Measurements from ENCODE around the gene CARD19. TPM values are rescaled to one million over a fixed set of nuclear protein-coding genes. Genes with fewer than 3 reads are reported as not detected.

Gene CARD19
- total RNA-seq, 1 experiment from 2014 or later, result 11.4 TPM

- POLR2A ChIA-PET, result no interaction called here
- no peaks in the 10 kb centered on the region for H3K27me3 Mint-ChIP-seq (ENCODE audit: insufficient read depth, unreplicated experiment)
- H3K27me3 ChIP-seq (replicated peaks; ENCODE audit: control insufficient read depth, insufficient read depth, low read length), result no peaks in the 10 kb centered on the region
- H3K27ac Mint-ChIP-seq (ENCODE audit: unreplicated experiment), result peak overlapping the region; percentile 3
- H3K4me1 Mint-ChIP-seq (ENCODE audit: low read depth, unreplicated experiment), result no peaks in the 10 kb centered on the region
- no TSS peak for BruUV-seq (replicated peaks)
- no peaks in the 10 kb centered on the region for H3K9me3 Mint-ChIP-seq (ENCODE audit: unreplicated experiment)
- H3K36me3 ChIP-seq (ENCODE audit: control insufficient read depth, insufficient read depth, low read length), result no peaks in the 10 kb centered on the region
- no peak for DNase-seq
- intact Hi-C loops (cut with micrococcal nuclease; ENCODE audit: unreplicated experiment), result no loop called here
- CTCF ChIA-PET, result no interaction called here
- H3K9me3 ChIP-seq, result no peaks in the 10 kb centered on the region
- H3K36me3 Mint-ChIP-seq (ENCODE audit: insufficient read depth, unreplicated experiment), result no peaks in the 10 kb centered on the region
- TF ChIP-seq CTCF (IDR thresholded peaks at IDR 0.05; ENCODE audit: insufficient read depth in 1 of 2, low read depth in 1 of 2, low read length in 1 of 2, severe bottlenecking in 1 of 2, unreplicated experiment in 1 of 2), result no peak
- H3K4me1 ChIP-seq, result no peaks in the 10 kb centered on the region
- no peak overlapping the region for H3K4me3 Mint-ChIP-seq (ENCODE audit: unreplicated experiment)
- no peak overlapping the region for H3K4me3 ChIP-seq (ENCODE audit: low read depth, low read length)
Measured at GRCh38 chr9:93110311-93110855, 14.4 kb downstream of the CARD19 start.

- Mint-ChIP-seq H3K4me3 (ENCODE audit: unreplicated experiment) (no peak overlapping the region), H3K27ac (ENCODE audit: unreplicated experiment) (peak overlapping the region; percentile 3), H3K9me3 (ENCODE audit: unreplicated experiment) (no peaks in the 10 kb centered on the region), H3K4me1 (ENCODE audit: low read depth, unreplicated experiment) (no peaks in the 10 kb centered on the region), H3K27me3 (ENCODE audit: insufficient read depth, unreplicated experiment) (no peaks in the 10 kb centered on the region), H3K36me3 (ENCODE audit: insufficient read depth, unreplicated experiment) (no peaks in the 10 kb centered on the region)
- ChIA-PET CTCF (no interaction called here), POLR2A (no interaction called here)
- no TSS peak for BruUV-seq (replicated peaks)
- no peak overlapping the region for H3K4me3 ChIP-seq (ENCODE audit: low read depth, low read length)
- no peak for TF ChIP-seq CTCF (IDR thresholded peaks at IDR 0.05; ENCODE audit: insufficient read depth in 1 of 2, low read depth in 1 of 2, low read length in 1 of 2, severe bottlenecking in 1 of 2, unreplicated experiment in 1 of 2)
- intact Hi-C loops (cut with micrococcal nuclease; ENCODE audit: unreplicated experiment), result no loop called here
- no peaks in the 10 kb centered on the region for H3K4me1 ChIP-seq
- H3K36me3 ChIP-seq (ENCODE audit: control insufficient read depth, insufficient read depth, low read length), result no peaks in the 10 kb centered on the region
- H3K27me3 ChIP-seq (replicated peaks; ENCODE audit: control insufficient read depth, insufficient read depth, low read length), result no peaks in the 10 kb centered on the region
- H3K9me3 ChIP-seq, result no peaks in the 10 kb centered on the region
- DNase-seq, result no peak
Measured at GRCh38 chr9:93111001-93111370, 15.0 kb downstream of the CARD19 start.

- no peaks in the 10 kb centered on the region for H3K36me3 Mint-ChIP-seq (ENCODE audit: insufficient read depth, unreplicated experiment)
- CTCF ChIA-PET, result interaction anchor here (0.7 kb wide), 1 partner anchor 191 kb away, joined by 3 read pairs; no protein-coding TSS in a partner anchor
- H3K4me3 Mint-ChIP-seq (ENCODE audit: unreplicated experiment), result no peak overlapping the region
- no peaks in the 10 kb centered on the region for H3K9me3 ChIP-seq
- H3K4me1 Mint-ChIP-seq (ENCODE audit: low read depth, unreplicated experiment), result no peaks in the 10 kb centered on the region
- no peak overlapping the region for H3K4me3 ChIP-seq (ENCODE audit: low read depth, low read length)
- no peaks in the 10 kb centered on the region for H3K4me1 ChIP-seq
- POLR2A ChIA-PET, result no interaction called here
- no peak overlapping the region for H3K27ac Mint-ChIP-seq (ENCODE audit: unreplicated experiment)
- BruUV-seq (replicated peaks), result no TSS peak
- no peaks in the 10 kb centered on the region for H3K36me3 ChIP-seq (ENCODE audit: control insufficient read depth, insufficient read depth, low read length)
- intact Hi-C loops (cut with micrococcal nuclease; ENCODE audit: unreplicated experiment), result no loop called here
- no peak for TF ChIP-seq CTCF (IDR thresholded peaks at IDR 0.05; ENCODE audit: insufficient read depth in 1 of 2, low read depth in 1 of 2, low read length in 1 of 2, severe bottlenecking in 1 of 2, unreplicated experiment in 1 of 2)
- no peak for DNase-seq
- no peaks in the 10 kb centered on the region for H3K27me3 ChIP-seq (replicated peaks; ENCODE audit: control insufficient read depth, insufficient read depth, low read length)
- no peaks in the 10 kb centered on the region for H3K27me3 Mint-ChIP-seq (ENCODE audit: insufficient read depth, unreplicated experiment)
- no peaks in the 10 kb centered on the region for H3K9me3 Mint-ChIP-seq (ENCODE audit: unreplicated experiment)
Measured at GRCh38 chr9:93111371-93112115, 15.5 kb downstream of the CARD19 start.
